Progenitor cell of endocrine pancreas (in vitro differentiated cells): ENCODE data around the gene NDST1. TPM values are rescaled to one million over a fixed set of nuclear protein-coding genes. Genes with fewer than 3 reads are reported as not detected.

Source experiments
- DNase-seq: peaks from one replicate; pipeline ENCODE4 v3.0.0; 2021; ENCODE audit warnings: low spot score; ENCODE audit not compliant: unreplicated experiment
- H3K27ac Mint-ChIP-seq: 2 replicates; pipeline ENCODE4 v1.8.0; 2021; ENCODE audit warnings: mild to moderate bottlenecking, moderate library complexity, mixed read lengths
- H3K27me3 Mint-ChIP-seq: 2 replicates; pipeline ENCODE4 v1.8.0; 2021; ENCODE audit warnings: mixed read lengths
- H3K36me3 Mint-ChIP-seq: 2 replicates; pipeline ENCODE4 v1.8.0; 2022; ENCODE audit warnings: mixed read lengths; ENCODE audit not compliant: insufficient read depth
- H3K4me1 Mint-ChIP-seq: 2 replicates; pipeline ENCODE4 v1.8.0; 2021; ENCODE audit warnings: low read depth, mixed read lengths
- H3K4me3 Mint-ChIP-seq: 2 replicates; pipeline ENCODE4 v1.8.0; 2021; ENCODE audit warnings: low read depth, mild to moderate bottlenecking, moderate library complexity, mixed read lengths
- H3K9me3 Mint-ChIP-seq: 2 replicates; pipeline ENCODE4 v1.8.0; 2021; ENCODE audit warnings: low read depth, mixed read lengths
- CTCF ChIP-seq: fragments of 200-600 bp; sonication (generic); IDR thresholded peaks from one replicate; pipeline ENCODE4 v1.5.0; 2021; ENCODE audit warnings: antibody characterized with exemption, mild to moderate bottlenecking; ENCODE audit not compliant: unreplicated experiment
- total RNA-seq: library from RNA; stranded (reverse); gene quantifications from 2 replicates; pipeline ENCODE4 v1.2.1, GENCODE V29; 2021

The NDST1 gene
- total RNA-seq, 1 donor from 2014 or later, result 169 TPM

DNA sequence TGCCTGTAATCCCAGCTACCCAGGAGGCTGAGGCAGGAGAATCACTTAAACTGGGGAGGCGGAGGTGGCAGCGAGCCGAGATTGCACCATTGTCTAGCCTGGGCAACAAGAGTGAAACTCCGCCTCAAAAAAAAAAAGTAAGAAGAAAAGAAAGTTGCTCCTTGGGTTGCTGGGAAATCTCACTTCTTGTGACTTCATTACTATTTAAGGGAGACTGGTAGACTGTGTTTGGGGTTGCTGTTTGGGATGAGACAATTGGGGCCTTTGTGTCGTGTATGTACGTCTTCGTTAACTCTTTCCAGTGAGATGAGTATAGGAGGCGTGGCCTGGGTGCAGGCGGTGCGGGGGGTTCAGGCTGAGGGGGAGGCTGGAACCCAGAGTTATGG lies 11.6 kb downstream of the NDST1 start:
- no peaks in the 10 kb centered on the region for H3K27me3 Mint-ChIP-seq
- TF ChIP-seq CTCF, result no peak
- H3K4me1 Mint-ChIP-seq, result peaks cover 60% of the 10 kb centered on the region
- no peaks in the 10 kb centered on the region for H3K9me3 Mint-ChIP-seq
- H3K36me3 Mint-ChIP-seq, result peaks cover 10% of the 10 kb centered on the region
- DNase-seq, result no peak
- H3K27ac Mint-ChIP-seq, result peak overlapping the region; percentile 60
- no peak overlapping the region for H3K4me3 Mint-ChIP-seq

DNA sequence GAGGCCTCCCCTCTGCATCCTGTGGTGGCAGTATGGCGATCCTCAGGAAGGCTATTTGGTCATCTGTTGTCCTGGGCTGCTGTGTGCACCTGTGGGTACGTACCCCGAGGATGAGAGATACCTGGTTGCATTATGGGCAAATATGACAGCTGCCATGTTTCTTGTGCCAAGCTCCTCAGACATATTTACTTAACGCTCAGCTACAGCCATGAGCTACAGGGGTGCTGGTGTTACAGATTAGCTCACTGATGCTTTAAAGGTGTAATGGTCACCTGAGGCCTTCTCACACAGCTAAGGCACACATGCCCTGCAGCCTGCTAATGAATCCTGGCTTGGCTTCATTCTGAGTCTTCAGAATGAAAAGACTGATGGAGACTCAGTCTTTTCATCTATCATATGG lies 12.0 kb downstream of the NDST1 start:
- H3K27ac Mint-ChIP-seq, result peak overlapping the region; percentile 1
- H3K4me3 Mint-ChIP-seq, result no peak overlapping the region
- no peak for TF ChIP-seq CTCF
- H3K27me3 Mint-ChIP-seq, result no peaks in the 10 kb centered on the region
- H3K4me1 Mint-ChIP-seq, result peaks cover 57% of the 10 kb centered on the region
- peaks cover 9% of the 10 kb centered on the region for H3K36me3 Mint-ChIP-seq
- no peak for DNase-seq
- no peaks in the 10 kb centered on the region for H3K9me3 Mint-ChIP-seq

DNA sequence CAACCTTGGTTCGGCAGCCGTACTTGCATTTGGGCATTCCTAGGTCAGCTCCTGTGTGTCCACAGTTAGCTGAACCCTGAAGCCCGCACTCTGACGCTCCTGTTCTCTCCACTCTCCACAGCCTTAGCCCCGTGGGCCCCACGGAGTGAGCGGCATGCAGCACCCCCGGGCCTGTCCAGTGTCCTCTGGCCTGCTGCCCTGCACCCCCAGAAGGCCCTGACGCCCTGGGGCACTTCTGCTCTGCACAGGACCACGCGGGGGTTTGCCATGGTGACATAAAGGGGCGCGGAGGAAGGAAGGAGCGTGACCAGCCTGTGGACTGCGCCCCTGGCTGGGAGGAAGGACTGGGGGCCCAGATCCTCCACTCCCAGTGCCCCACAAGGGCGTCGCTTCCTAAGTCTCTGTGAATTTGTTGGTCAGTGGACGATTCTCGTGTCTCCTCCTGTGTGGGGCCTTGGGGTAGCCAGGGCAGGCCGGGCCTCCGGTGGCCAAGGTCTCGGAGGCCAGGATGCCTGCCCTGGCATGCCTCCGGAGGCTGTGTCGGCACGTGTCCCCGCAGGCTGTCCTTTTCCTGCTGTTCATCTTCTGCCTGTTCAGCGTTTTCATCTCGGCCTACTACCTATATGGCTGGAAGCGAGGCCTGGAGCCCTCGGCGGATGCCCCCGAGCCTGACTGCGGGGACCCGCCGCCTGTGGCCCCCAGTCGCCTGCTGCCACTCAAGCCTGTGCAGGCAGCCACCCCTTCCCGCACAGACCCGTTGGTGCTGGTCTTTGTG lies 13.0 kb downstream of the NDST1 start:
- peaks cover 9% of the 10 kb centered on the region for H3K36me3 Mint-ChIP-seq
- H3K9me3 Mint-ChIP-seq, result no peaks in the 10 kb centered on the region
- DNase-seq, result no peak
- H3K27me3 Mint-ChIP-seq, result no peaks in the 10 kb centered on the region
- no peak overlapping the region for H3K4me3 Mint-ChIP-seq
- TF ChIP-seq CTCF, result no peak
- H3K4me1 Mint-ChIP-seq, result peaks cover 54% of the 10 kb centered on the region
- H3K27ac Mint-ChIP-seq, result no peak overlapping the region

DNA sequence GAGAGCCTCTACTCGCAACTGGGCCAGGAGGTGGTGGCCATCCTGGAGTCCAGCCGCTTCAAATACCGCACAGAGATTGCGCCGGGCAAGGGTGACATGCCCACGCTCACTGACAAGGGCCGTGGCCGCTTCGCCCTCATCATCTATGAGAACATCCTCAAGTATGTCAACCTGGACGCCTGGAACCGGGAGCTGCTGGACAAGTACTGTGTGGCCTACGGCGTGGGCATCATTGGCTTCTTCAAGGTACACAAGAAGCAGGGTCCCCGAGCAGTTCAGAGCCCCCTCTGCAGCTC lies 13.5 kb downstream of the NDST1 start:
- no peak overlapping the region for H3K4me3 Mint-ChIP-seq
- H3K27ac Mint-ChIP-seq, result peak overlapping the region; percentile 33
- H3K27me3 Mint-ChIP-seq, result no peaks in the 10 kb centered on the region
- peaks cover 53% of the 10 kb centered on the region for H3K4me1 Mint-ChIP-seq
- no peak for TF ChIP-seq CTCF
- DNase-seq, result no peak
- no peaks in the 10 kb centered on the region for H3K9me3 Mint-ChIP-seq
- H3K36me3 Mint-ChIP-seq, result peaks cover 10% of the 10 kb centered on the region

DNA sequence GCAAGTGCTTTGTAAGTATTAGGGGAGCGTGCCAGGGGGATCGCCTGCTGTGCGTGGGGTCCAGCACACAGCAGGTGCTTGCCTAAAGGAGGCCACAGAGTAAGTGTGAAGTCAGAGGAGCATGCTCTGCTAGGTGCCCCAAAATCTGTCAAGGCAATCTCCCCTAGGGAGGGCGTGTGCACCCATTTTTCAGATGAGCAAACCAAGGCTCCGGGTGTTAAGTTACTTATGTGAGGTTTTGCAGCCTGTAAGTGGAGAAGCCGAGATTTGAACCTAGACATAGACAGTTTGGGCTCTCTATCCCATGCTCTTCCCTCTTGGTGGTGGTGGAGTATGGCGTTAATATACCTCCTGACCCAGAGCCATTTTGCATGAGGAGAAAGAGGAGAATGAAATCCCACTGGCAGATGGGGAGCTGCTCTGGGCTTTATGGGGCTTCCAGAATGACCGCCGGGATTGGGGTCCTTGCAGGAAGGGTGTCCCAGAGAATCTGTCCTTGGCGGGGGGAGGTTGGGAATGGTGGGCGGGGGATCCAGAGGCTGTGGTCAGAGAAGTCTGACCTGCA lies 14.1 kb downstream of the NDST1 start:
- H3K27ac Mint-ChIP-seq, result peak overlapping the region; percentile 75
- H3K27me3 Mint-ChIP-seq, result no peaks in the 10 kb centered on the region
- TF ChIP-seq CTCF, result no peak
- H3K36me3 Mint-ChIP-seq, result peaks cover 10% of the 10 kb centered on the region
- DNase-seq, result no peak
- no peaks in the 10 kb centered on the region for H3K9me3 Mint-ChIP-seq
- H3K4me3 Mint-ChIP-seq, result peak overlapping the region; percentile 29
- peaks cover 53% of the 10 kb centered on the region for H3K4me1 Mint-ChIP-seq
